HG03354 (cell line): ENCODE data around the gene FOXO1.

Experiments
- ATAC-seq: cut with Tn5 transposase; IDR thresholded peaks from one replicate; pipeline ENCODE4 v1.9.1; 2021; ENCODE audit warnings: mild to moderate bottlenecking; ENCODE audit not compliant: unreplicated experiment, poor library complexity, severe bottlenecking

FOXO1 gene

DNA sequence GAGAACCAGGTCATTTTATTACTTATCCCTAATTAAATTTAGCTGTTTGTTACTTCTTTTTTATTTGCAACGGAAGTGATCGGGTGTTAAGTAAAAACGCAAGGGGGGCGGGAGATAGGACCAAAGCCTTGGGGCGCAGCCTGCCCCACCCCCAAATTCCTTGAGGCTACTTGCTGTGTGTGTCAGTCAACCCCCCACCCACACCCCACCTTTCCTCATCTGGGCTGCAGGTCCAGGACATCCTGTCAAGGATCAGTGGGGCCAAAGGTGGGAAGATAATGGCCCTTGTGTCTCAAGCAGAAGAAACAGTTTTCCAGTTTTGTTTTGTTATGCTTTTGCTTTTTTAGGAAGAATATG, 1.2 kb upstream of the FOXO1 start:
- ATAC-seq = no peak

GRCh38 chr13:40666933-40667621, 636 bp upstream of the FOXO1 start:
- peak; percentile 22 for ATAC-seq

DNA sequence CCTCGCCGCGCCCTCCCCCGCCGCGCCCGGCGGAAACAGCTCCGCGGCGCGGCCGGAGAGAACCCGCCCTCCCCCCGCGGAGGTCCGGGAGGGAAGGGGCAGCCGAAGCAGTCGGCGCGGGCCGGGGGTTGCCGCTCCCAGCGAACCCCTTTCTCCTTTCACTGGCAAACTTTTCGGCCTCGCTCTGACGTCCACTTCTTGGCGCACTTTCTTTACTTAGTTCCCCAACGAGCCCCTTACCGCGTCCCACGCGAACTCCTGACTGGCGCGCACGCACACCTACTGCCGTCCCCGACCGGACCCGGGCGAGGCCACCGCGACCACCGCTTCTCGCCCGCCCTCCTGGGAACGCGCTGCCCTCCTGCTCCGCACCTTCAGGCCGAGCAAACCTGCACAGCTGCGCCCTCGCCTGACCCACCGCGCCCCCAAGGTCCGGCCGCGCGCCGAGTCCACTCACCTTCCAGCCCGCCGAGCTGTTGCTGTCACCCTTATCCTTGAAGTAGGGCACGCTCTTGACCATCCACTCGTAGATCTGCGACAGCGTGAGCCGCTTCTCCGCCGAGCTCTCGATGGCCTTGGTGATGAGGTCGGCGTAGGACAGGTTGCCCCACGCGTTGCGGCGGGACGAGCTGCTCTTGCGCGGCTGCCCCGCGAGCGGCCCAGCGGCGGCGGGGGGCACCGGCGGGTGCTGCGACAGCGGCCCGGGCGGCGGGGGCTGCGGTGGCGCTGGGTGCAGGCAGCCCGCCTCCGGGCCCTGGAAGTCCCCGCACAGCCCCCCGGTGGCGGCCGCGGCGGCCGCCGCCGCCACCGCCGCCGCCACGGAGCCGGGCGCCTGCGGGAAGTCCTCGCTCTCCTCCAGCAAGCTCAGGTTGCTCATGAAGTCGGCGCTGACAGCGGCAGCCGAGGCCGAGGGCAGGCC, 1.1 kb downstream of the FOXO1 start:
- ATAC-seq = peak; percentile 10

- no peak for ATAC-seq
Measured at GRCh38 chr13:40664350-40665125, 1.9 kb downstream of the FOXO1 start.

- ATAC-seq = peak; percentile 31
Measured at GRCh38 chr13:40664100-40664349, 2.4 kb downstream of the FOXO1 start.

DNA sequence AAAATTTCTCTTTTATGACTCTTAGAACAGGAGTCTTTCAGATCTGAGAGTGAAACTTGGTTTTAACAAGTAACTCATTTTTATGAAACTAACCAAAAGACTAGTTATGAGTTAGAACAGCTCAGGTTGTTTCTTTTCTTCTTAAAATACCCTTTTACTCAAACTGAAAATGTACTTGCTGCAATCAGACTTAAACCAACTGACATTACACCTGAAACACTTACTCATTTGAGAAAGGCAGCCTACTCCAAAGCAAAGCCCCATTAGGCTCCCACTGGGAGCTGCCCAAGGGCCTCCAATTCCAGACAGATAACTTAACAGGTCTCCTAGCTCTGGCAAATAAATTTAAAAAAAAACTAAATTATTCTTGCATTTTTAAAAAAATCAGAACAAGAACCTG, 3.6 kb downstream of the FOXO1 start:
- peak; percentile 30 for ATAC-seq

DNA sequence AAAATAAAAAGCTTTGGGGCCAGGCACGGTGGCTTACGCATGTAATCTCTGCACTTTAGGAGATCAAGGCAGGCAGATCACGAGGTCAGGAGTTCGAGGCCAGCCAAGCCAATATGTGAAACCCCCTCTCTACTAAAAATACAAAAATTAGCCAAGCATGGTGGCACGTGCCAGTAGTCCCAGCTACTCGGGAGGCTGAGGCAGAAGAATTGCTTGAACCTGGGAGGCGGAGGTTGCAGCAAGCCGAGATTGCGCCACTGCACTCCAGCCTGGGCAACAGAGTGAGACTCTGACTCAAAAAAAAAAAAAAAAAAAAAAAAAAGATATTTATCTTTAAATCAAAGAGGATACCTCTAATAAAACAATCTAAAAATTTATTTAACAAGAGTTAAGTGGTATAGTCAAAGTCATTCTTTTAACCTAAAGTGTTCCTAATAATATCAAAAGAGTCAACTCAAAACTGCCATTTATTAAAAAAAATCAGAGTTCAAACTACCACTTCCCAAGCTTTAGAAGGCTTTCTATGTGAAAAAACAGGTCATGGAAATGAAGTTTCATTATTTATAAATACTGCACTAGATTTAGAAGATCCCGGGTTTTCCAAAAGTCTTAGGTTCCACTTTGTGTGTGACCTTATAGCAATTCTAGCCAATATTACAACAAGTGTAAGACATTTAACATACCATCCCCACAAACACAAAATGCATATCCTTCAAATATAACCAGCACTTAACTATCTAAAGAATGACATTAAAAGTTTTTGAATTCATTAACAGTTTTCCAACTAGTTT, 4.4 kb downstream of the FOXO1 start:
- ATAC-seq = no peak

DNA sequence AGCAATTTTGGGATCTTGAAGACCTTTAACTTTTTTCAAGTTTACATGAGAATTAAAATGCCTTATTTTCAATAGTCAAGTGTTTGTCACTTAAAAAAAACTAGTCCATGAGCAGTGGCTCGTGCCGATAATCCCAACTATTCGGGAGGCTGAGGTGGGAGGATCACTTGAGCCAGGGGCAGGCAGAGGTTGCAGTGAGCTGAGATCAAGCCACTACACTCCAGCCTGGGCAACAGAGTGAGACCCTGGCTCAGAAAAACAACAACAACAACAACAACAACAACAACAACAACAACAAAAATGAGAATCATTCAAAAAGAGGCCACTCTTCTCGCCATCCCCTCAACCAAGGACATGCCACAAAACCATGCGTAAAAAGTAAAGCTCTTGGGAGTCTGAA, 5.7 kb downstream of the FOXO1 start:
- ATAC-seq = no peak

DNA sequence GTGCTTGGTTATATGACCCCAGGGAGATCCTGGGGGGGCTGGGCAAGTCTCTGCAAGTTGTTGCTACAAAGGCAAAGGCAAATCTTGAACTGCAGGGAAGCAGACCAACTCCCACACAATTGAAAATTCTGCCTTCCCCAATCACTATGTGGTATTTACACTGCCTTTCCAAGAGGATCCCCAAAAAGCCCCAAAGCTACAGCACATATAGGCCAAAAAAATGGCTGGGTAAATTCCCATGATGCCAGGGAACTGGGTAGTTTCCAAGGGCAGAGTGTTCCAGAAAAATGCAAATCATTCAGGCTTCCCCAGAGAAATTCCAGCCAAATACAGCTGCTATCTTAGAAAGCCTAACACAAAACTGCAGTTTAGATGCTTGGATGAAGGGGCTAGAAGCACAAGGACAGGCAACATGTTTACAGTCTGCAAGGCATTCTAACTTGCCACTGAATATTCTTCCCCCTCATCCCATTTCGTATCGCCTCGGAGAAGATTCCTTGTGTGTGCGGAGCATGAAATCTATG, 6.2 kb downstream of the FOXO1 start:
- ATAC-seq = no peak

GRCh38 chr13:40657951-40658350, 8.5 kb downstream of the FOXO1 start:
- ATAC-seq = no peak

DNA sequence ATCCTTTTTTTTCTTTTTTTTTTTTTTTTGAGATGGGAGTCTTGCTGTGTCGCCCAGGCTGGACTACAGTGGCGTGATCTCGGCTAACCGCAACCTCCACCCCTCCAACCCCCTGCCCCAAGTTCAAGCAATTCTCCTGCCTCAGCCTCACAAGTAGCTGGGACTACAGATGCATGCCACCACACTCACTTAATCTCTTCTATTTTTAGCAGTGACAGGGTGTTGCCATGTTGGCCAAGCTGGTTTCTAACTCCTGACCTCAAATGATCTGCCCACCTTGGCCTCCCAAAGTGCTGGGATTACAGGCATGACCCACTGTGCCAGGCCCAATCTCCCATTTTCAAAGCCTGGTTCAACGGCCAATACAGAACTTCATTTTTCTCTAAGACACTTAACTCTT, 9.1 kb downstream of the FOXO1 start:
- no peak for ATAC-seq

DNA sequence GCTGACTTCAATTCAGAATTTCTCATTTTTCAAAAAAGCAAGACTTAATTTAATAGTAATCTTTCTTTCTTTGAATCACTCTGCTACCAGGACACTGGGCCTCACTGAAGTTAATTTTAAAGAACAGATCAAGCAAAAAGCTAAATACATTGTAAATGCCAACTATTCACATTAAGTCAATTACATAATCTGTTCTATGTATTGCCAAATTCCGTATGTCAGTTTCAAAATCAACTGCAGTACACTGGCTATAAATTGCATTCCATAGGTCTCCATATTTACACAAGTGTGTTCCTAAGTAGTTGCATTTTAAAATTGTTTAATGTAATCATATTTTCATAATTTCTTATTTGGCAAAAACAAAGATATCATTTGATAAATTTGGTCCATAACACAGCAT, 10.1 kb downstream of the FOXO1 start:
- no peak for ATAC-seq

- no peak for ATAC-seq
Measured at GRCh38 chr13:40653527-40654318, 12.7 kb downstream of the FOXO1 start.

- peak; percentile 50 for ATAC-seq
Measured at GRCh38 chr13:40652588-40652940, 13.9 kb downstream of the FOXO1 start.

- peak; percentile 63 for ATAC-seq
Measured at GRCh38 chr13:40651866-40652587, 14.4 kb downstream of the FOXO1 start.

DNA sequence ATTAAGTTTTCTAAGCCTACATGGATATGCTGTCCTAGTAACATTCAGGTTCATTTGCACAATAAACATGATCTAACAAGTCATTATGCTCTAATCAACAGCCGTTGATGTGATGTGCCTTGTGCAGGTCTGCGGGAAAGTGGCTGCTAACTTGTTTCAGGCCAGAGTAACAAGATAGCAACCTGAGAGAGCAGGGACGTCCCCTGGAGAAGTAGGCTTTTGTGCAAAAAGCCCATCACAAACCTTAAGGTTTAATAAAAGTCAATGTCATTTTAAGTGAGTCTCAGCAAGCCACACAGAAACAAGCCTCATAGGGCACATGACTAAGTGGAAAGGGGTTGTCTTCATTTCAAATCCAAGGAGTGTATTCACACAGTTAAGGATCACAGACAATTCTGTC, 17.6 kb downstream of the FOXO1 start:
- ATAC-seq = no peak

DNA sequence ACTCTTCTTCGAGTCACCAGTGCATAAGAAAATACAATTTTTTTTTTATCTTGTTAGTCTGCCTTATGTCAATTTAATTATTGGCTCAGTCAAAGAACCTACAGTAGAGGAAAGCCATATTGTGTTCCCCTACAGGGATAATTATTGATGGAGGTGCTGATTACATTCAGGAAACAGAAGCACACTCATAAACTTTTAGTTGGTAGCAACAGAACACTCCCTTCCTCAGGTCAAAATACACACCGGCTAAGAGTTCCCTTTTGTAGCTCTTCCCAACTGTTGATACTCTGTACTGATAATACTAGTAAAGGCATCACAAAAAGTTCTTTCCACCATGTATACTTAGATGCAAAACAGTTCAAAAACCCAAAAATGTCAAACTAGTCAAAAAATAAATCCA, 18.4 kb downstream of the FOXO1 start:
- no peak for ATAC-seq

GRCh38 chr13:40644838-40645604, 21.4 kb downstream of the FOXO1 start:
- no peak for ATAC-seq
